Epithelial cell of proximal tubule (primary cell): ENCODE measurements around the gene KSR2. TPM values are rescaled to one million over a fixed set of nuclear protein-coding genes. Genes with fewer than 3 reads are reported as not detected.

Source experiments
- DNase-seq: peaks from one replicate; pipeline ENCODE4 v3.0.0-alpha.2; 2011; ENCODE audit warnings: low read depth
- H3K4me3 ChIP-seq: 2 replicates; pipeline ENCODE4 v1.5.1; 2011; ENCODE audit warnings: low read depth, mild to moderate bottlenecking, low read length
- total RNA-seq: library from RNA; depleted of rRNA; stranded (reverse); fragments of >200 nt; gene quantifications from 2 replicates; pipeline ENCODE4 v1.2.3, GENCODE V29; 2015
- TF ChIP-seq, protein P1 (sequence below): conservative IDR thresholded peaks from 2 replicates; pipeline ENCODE4 v1.5.1; 2012; ENCODE audit warnings: low read depth, mild to moderate bottlenecking, low read length

The KSR2 gene
- total RNA-seq, 1 donor from 2014 or later: 0.29 TPM

DNA sequence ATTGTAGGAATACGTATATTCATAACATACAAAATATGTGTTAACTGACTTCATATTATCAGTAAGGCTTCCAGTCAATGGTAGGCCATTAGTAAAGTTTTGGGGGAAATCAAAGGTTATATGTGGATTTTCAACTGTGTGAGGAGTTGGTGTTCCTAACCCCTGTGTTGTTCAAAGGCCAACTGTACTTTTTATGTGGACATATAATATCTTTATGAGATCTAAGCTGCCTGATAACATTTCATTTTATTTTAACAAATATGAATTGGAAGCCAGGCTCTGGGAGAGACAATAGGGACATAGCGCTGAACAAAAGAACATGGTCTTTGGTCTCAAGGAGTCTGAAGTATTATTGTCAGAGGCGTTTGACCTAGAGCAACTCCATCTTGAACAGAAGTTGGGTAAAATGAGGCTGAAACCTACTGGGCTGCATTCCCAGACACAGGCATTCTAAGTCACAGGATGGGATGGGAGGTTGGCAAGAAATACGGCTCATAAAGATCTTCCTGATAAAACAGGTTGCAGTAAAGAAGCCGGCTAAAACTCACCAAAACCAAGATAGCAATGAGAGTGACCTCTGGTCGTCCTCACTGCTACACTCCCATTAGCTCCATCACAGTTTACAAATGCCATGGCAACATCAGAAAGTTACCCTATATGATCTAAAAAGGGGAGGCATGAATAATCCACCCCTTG, 147.2 kb downstream of the KSR2 start:
- TF ChIP-seq, protein P1, sequence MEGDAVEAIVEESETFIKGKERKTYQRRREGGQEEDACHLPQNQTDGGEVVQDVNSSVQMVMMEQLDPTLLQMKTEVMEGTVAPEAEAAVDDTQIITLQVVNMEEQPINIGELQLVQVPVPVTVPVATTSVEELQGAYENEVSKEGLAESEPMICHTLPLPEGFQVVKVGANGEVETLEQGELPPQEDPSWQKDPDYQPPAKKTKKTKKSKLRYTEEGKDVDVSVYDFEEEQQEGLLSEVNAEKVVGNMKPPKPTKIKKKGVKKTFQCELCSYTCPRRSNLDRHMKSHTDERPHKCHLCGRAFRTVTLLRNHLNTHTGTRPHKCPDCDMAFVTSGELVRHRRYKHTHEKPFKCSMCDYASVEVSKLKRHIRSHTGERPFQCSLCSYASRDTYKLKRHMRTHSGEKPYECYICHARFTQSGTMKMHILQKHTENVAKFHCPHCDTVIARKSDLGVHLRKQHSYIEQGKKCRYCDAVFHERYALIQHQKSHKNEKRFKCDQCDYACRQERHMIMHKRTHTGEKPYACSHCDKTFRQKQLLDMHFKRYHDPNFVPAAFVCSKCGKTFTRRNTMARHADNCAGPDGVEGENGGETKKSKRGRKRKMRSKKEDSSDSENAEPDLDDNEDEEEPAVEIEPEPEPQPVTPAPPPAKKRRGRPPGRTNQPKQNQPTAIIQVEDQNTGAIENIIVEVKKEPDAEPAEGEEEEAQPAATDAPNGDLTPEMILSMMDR: no peak

DNA sequence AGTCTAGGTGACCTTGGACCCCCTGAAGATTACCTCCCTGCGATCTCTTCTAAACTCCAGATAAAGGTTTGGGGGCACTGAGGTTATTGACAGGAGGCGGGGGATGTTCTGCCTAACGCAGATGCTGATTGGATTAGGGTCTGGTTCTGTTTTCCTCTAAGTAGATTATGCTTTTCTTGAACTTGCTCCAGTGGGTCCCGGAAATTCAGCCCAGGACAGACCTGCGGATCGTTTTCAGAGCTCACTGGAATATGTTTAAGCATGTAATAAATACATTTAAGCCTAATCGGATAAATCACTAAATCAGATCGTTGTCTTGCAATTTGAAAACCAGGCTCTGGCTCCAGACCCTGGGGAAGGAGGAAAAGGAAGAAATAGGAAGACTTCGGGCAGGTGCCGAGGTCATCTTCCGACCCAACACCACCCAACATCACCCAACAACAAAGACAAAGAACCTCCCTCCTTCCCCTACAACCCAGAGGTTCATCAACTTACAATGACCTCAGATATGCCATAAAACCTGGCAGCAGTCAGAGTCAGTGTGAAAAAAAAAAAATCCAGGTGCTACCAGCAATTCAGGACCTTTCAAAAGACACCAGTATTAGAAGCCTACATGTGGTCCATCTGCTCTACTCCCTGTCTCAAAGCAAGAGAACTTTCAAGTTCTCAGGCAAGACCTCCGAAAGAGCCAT, 148.4 kb downstream of the KSR2 start:
- TF ChIP-seq, protein P1: no peak
- H3K4me3 ChIP-seq: no peak overlapping the region
- DNase-seq: no peak

More for the DNA sequence above, 147.2 kb downstream of the KSR2 start:
- DNase-seq: no peak
- H3K4me3 ChIP-seq: no peak overlapping the region

DNA sequence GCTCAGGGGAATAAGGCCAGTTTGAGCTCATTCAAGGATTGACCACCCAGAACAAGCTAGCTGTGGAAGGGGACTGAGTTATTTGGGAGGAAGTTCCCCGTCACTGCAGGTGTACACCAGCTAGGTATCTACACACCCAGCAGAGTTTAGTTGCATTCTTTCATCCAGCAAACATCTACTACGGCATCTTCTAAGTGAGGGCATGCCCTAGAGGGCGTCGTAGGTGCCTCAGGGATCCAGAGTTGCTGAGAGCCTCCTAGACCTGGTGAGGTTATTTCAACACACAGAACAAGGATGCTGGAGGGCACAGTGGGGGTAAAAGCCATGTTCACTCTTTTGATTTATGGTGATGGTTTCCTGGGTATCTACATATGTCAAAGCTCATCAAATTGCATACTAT, 149.6 kb downstream of the KSR2 start:
- DNase-seq: no peak
- H3K4me3 ChIP-seq: no peak overlapping the region
- TF ChIP-seq, protein P1: no peak

DNA sequence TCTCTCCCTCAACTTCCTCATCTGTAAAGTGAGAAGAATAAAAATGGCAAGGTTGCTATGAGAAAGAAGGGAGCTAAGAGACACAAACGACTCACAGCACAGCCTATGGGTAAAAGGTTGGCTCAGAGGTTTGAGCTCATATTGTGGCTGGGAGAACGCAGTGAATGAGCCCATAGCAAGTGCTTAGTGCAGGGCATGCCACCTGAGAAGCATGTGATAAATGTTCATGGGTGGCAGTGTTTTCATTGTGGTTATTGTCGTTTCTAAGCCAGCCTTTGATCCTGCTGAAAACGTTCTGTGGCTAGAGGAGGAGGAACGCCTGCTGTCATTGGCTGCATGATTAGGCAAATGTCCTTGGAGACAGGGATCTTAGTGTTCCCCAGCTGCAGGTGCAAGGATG, 150.4 kb downstream of the KSR2 start:
- H3K4me3 ChIP-seq: no peak overlapping the region
- no peak for DNase-seq
- TF ChIP-seq, protein P1: no peak

DNA sequence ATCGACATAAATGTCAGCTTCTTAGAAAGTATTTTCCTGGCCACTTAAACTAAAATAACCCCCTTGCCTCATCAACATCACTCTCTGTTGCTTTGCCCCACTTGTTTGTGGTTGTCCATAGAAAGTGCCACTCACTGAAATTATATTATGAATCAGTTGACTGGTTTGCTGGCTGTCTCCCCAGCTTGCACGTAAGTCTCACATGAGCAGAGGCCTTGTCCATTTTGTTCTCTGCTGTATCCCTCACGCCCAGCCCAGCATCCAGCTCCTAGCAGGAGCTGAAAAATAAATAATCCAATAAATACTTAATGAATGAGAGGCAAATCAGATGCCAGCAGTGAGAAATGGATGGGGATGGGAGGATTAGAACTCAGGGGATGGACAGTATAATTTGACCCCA, 159.3 kb downstream of the KSR2 start:
- no peak overlapping the region for H3K4me3 ChIP-seq
- TF ChIP-seq, protein P1: no peak

DNA sequence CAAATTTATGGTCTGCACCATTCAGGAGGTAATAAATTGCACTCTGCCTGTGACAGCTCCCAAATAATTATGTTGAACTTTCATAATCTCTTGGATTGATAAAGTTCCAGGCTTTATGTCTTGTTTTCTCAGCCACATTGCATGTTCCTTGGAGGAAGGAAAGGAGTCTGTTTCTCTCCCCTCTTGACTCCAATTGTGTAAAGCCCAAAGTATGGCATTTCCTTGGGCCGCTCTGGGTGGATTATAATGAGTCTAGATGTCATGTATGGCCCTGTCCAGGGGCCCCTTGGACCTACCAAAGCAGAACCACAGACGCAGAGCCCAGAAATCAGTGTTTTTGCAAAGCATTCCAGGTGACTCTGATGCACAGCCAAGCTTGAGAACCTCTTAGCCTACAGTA, 160.8 kb downstream of the KSR2 start:
- no peak overlapping the region for H3K4me3 ChIP-seq
- DNase-seq: no peak
- TF ChIP-seq, protein P1: no peak

More for the DNA sequence above, 159.3 kb downstream of the KSR2 start:
- no peak for DNase-seq
